HepG2 (cell line): ENCODE data around the gene GSTM2. TPM values are rescaled to one million over a fixed set of nuclear protein-coding genes. Genes with fewer than 3 reads are reported as not detected.

ENCODE experiments used
- ATF1 ChIP-seq: IDR thresholded peaks from 2 replicates; pipeline ENCODE4 v1.6.1; 2016; ENCODE audit warnings: mild to moderate bottlenecking, control low read depth
- DNMT1 ChIP-seq: sonication (generic); formaldehyde crosslinking; IDR thresholded peaks from 2 replicates; pipeline ENCODE4 v1.5.1; 2020; ENCODE audit warnings: mild to moderate bottlenecking, missing genetic modification reagents
- HMGA1 ChIP-seq: sonication (generic); formaldehyde crosslinking; conservative IDR thresholded peaks from 2 replicates; pipeline ENCODE4 v1.4.0; 2020; ENCODE audit warnings: missing genetic modification reagents
- MAFG ChIP-seq: sonication (generic); formaldehyde crosslinking; IDR thresholded peaks from 2 replicates; pipeline ENCODE4 v1.5.1; 2020; ENCODE audit warnings: mild to moderate bottlenecking, missing genetic modification reagents
- SIN3B ChIP-seq: fragments of 150-350 bp; IDR thresholded peaks from 2 replicates; pipeline ENCODE4 v1.6.1; 2014; ENCODE audit warnings: low read length
- SP5 ChIP-seq: IDR thresholded peaks from 2 replicates; pipeline ENCODE4 v1.6.1; 2016; ENCODE audit warnings: low read depth, borderline replicate concordance
- YEATS2 ChIP-seq: sonication (generic); formaldehyde crosslinking; IDR thresholded peaks from 2 replicates; pipeline ENCODE4 v1.4.0; 2020; ENCODE audit warnings: missing genetic modification reagents, borderline replicate concordance
- ZNF17 ChIP-seq: sonication (generic); formaldehyde crosslinking; IDR thresholded peaks from 2 replicates; pipeline ENCODE4 v1.5.0; 2020; ENCODE audit warnings: mild to moderate bottlenecking, missing genetic modification reagents
- ZNF180 ChIP-seq: sonication (generic); formaldehyde crosslinking; IDR thresholded peaks from 2 replicates; pipeline ENCODE4 v1.4.0; 2020; ENCODE audit warnings: low read depth, missing genetic modification reagents, borderline replicate concordance
- ZNF292 ChIP-seq: sonication (generic); formaldehyde crosslinking; IDR thresholded peaks from 2 replicates; pipeline ENCODE4 v1.8.1; 2022; ENCODE audit warnings: mild to moderate bottlenecking, low read depth, missing genetic modification reagents, borderline replicate concordance
- ZNF296 ChIP-seq: sonication (generic); formaldehyde crosslinking; conservative IDR thresholded peaks from 2 replicates; pipeline ENCODE4 v1.5.0; 2020; ENCODE audit warnings: mild to moderate bottlenecking, missing genetic modification reagents
- ZNF432 ChIP-seq: sonication (generic); formaldehyde crosslinking; IDR thresholded peaks from 2 replicates; pipeline ENCODE4 v1.5.0; 2020; ENCODE audit warnings: missing genetic modification reagents, mild to moderate bottlenecking, borderline replicate concordance
- ZNF530 ChIP-seq: sonication (generic); formaldehyde crosslinking; IDR thresholded peaks from 2 replicates; pipeline ENCODE4 v1.5.0; 2020; ENCODE audit warnings: low read depth, mild to moderate bottlenecking, missing genetic modification reagents
- ZNF557 ChIP-seq: sonication (generic); formaldehyde crosslinking; IDR thresholded peaks from 2 replicates; pipeline ENCODE4 v1.4.0; 2020; ENCODE audit warnings: missing genetic modification reagents
- ZNF569 ChIP-seq: sonication (generic); formaldehyde crosslinking; IDR thresholded peaks from 2 replicates; pipeline ENCODE4 v1.5.0; 2020; ENCODE audit warnings: mild to moderate bottlenecking, missing genetic modification reagents, moderate library complexity, borderline replicate concordance
- polyA plus RNA-seq, 8 experiments: library from polyadenylated mRNA; depleted of rRNA in 3 of 8; stranded (reverse) in 7 of 8; unstranded in 1 of 8; fragments of >200 nt; fragmentation: Illumina TruSeq in 4 of 8; extraction: Trizol in 4 of 8; gene quantifications; 2 replicates each; pipeline versions ENCODE4 v1.2.1 to v1.2.3, GENCODE V29; 2011 to 2016; ENCODE audit warnings: low read depth in 4 of 8, missing spikeins in 1 of 8, mixed read lengths in 1 of 8; ENCODE audit not compliant: insufficient read depth in 1 of 8
- total RNA-seq, 5 experiments: library from RNA; depleted of rRNA; stranded (reverse); fragments of >200 nt; fragmentation: Illumina TruSeq; extraction: Trizol; gene quantifications; 2 replicates each; pipeline ENCODE4 v1.2.3, GENCODE V29; 2016; ENCODE audit warnings: low read depth in 1 of 5
- TF ChIP-seq, protein P1 (sequence below): sonication (generic); formaldehyde crosslinking; IDR thresholded peaks from 2 replicates; pipeline ENCODE4 v1.4.0; 2020; ENCODE audit warnings: mild to moderate bottlenecking, missing genetic modification reagents
- TF ChIP-seq, protein P2 (sequence below): sonication (generic); formaldehyde crosslinking; IDR thresholded peaks from 2 replicates; pipeline ENCODE4 v1.5.0; 2020; ENCODE audit warnings: missing genetic modification reagents
- TF ChIP-seq, protein P3 (sequence below): sonication (generic); formaldehyde crosslinking; IDR thresholded peaks from 2 replicates; pipeline ENCODE4 v1.9.0; 2022; ENCODE audit warnings: low read depth, missing genetic modification reagents
- TF ChIP-seq, protein P4 (sequence below): sonication (generic); formaldehyde crosslinking; IDR thresholded peaks from 2 replicates; pipeline ENCODE4 v1.4.0; 2020; ENCODE audit warnings: missing genetic modification reagents, borderline replicate concordance

Gene GSTM2
- total and polyA plus RNA-seq, 2 of the 13 experiments (the other 11 are each of a cell fraction or from before 2014, with no cell fraction given), result 7.0 to 15.0 TPM

DNA sequence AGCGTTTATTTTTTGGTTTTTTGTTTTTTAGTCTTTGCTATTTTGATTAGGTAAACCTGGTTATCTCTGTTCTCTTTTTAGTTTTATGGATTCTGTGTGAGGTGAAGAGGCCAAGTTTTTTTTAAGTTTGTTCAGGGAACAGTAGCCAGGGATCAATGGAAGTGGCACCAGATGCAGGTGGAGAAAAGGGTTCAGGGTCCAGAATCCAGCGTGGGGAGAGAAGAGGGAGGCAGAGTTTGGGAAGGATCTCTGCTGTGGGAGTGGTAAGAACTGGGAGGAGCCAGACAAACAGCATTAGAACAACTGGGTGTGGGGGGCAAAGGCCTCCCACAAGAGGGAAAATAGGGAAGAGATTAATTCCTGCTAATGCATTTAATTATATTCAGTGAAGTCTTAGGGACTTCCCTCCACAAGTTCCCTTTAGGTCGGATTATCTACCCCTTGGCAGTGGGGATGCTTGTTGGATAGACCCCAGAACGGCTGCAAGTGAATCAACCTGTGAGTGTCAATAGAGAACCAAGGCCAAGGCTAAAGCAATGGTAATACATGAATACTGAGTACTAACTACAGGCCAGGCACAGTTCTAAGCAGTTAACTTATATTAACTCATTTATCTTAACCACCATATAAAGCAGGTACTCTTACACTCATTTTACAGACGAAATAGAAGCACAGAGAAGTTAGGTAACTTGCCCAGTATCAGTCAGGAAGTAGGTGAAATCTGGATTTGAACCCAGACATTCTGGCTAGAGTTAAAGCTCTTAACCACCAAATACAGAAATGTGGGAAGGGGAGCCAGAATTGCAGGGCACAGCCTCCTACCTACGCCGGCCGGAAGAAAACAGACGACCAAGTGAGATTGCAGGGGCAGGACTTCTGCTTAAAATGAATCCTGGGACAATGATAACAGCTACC is 48.9 kb upstream of the GSTM2 start (continued):
- TF ChIP-seq SP5 (CRISPR knock-in tag), result peak; percentile 52; the same call in 1 of the 2 replicates
- TF ChIP-seq, protein P1, sequence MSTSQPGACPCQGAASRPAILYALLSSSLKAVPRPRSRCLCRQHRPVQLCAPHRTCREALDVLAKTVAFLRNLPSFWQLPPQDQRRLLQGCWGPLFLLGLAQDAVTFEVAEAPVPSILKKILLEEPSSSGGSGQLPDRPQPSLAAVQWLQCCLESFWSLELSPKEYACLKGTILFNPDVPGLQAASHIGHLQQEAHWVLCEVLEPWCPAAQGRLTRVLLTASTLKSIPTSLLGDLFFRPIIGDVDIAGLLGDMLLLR, result no peak
- TF ChIP-seq ATF1 (CRISPR knock-in tag), result 0 out of 2 replicates have a peak, but pooled peaks have one; percentile 56
- no peak for TF ChIP-seq ZNF180 (CRISPR knock-in tag)
- TF ChIP-seq, protein P2, sequence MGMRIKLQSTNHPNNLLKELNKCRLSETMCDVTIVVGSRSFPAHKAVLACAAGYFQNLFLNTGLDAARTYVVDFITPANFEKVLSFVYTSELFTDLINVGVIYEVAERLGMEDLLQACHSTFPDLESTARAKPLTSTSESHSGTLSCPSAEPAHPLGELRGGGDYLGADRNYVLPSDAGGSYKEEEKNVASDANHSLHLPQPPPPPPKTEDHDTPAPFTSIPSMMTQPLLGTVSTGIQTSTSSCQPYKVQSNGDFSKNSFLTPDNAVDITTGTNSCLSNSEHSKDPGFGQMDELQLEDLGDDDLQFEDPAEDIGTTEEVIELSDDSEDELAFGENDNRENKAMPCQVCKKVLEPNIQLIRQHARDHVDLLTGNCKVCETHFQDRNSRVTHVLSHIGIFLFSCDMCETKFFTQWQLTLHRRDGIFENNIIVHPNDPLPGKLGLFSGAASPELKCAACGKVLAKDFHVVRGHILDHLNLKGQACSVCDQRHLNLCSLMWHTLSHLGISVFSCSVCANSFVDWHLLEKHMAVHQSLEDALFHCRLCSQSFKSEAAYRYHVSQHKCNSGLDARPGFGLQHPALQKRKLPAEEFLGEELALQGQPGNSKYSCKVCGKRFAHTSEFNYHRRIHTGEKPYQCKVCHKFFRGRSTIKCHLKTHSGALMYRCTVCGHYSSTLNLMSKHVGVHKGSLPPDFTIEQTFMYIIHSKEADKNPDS, result no peak
- no peak for TF ChIP-seq ZNF17
- TF ChIP-seq ZNF296, result no peak
- no peak for TF ChIP-seq ZNF530 (CRISPR knock-in tag)
- no peak for TF ChIP-seq ZNF557
- TF ChIP-seq HMGA1 (CRISPR knock-in tag), result no peak
- no peak for TF ChIP-seq ZNF432 (CRISPR knock-in tag)
- TF ChIP-seq ZNF292, result 0 out of 2 replicates have a peak, but pooled peaks have one; percentile 12
- TF ChIP-seq, protein P3, sequence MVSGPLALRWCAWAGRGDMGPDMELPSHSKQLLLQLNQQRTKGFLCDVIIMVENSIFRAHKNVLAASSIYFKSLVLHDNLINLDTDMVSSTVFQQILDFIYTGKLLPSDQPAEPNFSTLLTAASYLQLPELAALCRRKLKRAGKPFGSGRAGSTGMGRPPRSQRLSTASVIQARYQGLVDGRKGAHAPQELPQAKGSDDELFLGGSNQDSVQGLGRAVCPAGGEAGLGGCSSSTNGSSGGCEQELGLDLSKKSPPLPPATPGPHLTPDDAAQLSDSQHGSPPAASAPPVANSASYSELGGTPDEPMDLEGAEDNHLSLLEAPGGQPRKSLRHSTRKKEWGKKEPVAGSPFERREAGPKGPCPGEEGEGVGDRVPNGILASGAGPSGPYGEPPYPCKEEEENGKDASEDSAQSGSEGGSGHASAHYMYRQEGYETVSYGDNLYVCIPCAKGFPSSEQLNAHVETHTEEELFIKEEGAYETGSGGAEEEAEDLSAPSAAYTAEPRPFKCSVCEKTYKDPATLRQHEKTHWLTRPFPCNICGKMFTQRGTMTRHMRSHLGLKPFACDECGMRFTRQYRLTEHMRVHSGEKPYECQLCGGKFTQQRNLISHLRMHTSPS (CRISPR knock-in tag), result no peak
- no peak for TF ChIP-seq MAFG (CRISPR knock-in tag)
- TF ChIP-seq DNMT1, result no peak
- TF ChIP-seq SIN3B, result no peak
- no peak for TF ChIP-seq ZNF569 (CRISPR knock-in tag)
- no peak for TF ChIP-seq YEATS2 (CRISPR knock-in tag)
- TF ChIP-seq, protein P4, sequence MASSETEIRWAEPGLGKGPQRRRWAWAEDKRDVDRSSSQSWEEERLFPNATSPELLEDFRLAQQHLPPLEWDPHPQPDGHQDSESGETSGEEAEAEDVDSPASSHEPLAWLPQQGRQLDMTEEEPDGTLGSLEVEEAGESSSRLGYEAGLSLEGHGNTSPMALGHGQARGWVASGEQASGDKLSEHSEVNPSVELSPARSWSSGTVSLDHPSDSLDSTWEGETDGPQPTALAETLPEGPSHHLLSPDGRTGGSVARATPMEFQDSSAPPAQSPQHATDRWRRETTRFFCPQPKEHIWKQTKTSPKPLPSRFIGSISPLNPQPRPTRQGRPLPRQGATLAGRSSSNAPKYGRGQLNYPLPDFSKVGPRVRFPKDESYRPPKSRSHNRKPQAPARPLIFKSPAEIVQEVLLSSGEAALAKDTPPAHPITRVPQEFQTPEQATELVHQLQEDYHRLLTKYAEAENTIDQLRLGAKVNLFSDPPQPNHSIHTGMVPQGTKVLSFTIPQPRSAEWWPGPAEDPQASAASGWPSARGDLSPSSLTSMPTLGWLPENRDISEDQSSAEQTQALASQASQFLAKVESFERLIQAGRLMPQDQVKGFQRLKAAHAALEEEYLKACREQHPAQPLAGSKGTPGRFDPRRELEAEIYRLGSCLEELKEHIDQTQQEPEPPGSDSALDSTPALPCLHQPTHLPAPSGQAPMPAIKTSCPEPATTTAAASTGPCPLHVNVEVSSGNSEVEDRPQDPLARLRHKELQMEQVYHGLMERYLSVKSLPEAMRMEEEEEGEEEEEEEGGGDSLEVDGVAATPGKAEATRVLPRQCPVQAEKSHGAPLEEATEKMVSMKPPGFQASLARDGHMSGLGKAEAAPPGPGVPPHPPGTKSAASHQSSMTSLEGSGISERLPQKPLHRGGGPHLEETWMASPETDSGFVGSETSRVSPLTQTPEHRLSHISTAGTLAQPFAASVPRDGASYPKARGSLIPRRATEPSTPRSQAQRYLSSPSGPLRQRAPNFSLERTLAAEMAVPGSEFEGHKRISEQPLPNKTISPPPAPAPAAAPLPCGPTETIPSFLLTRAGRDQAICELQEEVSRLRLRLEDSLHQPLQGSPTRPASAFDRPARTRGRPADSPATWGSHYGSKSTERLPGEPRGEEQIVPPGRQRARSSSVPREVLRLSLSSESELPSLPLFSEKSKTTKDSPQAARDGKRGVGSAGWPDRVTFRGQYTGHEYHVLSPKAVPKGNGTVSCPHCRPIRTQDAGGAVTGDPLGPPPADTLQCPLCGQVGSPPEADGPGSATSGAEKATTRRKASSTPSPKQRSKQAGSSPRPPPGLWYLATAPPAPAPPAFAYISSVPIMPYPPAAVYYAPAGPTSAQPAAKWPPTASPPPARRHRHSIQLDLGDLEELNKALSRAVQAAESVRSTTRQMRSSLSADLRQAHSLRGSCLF (CRISPR knock-in tag), result no peak
